ENCODE measurements around the gene ZNF644.

ZNF644 gene

DNA sequence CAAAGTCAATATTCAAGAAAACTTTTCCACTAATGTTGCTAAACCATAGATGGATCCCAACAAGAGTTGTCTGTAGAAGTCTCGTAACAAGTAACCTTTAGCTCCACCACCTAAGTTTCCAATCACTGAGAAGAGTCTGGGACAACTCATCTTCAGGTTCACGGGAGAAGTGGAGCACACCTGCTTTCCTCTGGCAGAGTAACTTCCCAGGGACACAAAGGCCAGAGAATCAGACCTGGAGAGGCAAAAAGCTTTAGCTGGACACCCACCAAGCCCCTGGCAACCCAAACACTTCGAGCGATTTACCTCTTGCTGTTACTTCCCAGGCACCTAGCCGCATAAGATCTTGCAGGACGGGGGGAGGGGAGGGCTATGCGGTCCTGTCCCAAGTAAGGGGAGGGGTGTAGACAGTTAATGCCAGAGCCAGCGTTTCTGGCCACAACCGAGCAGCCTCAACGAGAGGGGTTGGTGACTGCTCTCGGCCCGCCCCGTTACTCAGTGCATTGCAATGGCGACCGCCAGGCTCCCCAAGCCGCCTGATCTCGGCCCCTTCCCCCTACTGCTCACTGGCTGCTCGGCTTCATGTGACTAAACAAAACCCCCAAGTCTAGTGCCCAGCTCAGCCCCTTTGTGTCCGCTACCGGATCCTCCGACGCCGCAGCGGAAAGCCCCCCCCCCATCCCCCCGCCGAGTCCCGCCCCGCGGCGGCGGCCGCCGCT lies 709 bp downstream of the ZNF644 start:
- TF ChIP-seq, protein P1, sequence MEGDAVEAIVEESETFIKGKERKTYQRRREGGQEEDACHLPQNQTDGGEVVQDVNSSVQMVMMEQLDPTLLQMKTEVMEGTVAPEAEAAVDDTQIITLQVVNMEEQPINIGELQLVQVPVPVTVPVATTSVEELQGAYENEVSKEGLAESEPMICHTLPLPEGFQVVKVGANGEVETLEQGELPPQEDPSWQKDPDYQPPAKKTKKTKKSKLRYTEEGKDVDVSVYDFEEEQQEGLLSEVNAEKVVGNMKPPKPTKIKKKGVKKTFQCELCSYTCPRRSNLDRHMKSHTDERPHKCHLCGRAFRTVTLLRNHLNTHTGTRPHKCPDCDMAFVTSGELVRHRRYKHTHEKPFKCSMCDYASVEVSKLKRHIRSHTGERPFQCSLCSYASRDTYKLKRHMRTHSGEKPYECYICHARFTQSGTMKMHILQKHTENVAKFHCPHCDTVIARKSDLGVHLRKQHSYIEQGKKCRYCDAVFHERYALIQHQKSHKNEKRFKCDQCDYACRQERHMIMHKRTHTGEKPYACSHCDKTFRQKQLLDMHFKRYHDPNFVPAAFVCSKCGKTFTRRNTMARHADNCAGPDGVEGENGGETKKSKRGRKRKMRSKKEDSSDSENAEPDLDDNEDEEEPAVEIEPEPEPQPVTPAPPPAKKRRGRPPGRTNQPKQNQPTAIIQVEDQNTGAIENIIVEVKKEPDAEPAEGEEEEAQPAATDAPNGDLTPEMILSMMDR (IDR thresholded peaks at IDR 0.05), result no peak
- no peak for TF ChIP-seq ZFX (IDR thresholded peaks at IDR 0.05; ENCODE audit: borderline replicate concordance)
- H3K27ac ChIP-seq, result peak overlapping the region; percentile 97

DNA sequence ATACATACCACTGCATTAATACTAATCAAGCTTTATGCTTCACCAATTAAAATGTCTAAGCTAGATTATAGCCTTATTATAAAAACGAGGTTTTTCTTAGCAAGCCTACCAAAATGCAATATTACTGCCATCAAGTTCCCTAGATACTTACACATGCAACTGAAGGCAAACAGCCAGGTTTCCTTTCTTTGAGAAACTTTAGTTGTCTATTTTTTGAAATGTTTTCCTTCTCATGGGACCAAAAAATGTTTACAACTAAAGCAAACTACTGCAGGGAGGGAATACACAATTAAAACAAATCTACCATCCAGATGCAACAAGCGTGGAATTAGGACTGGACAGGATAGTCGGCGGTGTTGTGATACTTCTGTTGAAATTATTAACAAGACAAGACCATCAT lies 1.3 kb downstream of the ZNF644 start:
- peak overlapping the region; percentile 97 for H3K27ac ChIP-seq

DNA sequence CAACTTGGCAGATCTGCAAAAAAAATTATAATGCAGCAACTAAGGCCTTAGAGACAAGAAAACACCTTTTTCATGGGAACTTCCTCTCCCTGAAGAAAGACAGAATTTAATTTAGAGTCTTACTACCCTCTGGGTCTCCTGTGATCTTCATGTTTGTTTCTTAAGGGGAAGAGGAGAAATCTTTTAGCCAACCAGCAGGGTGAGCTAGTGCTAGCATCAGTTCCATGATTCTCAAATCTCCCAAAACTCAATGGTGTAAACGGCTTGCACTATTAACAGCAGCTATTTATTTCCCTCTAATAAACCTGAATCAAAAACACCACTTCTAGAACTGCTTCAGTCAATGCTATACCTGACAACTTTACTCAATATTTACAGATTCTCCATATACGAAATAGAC lies 3.8 kb downstream of the ZNF644 start:
- TF ChIP-seq ZFX (IDR thresholded peaks at IDR 0.05; ENCODE audit: borderline replicate concordance), result no peak
- TF ChIP-seq, protein P1 (IDR thresholded peaks at IDR 0.05), result peak; percentile 58
- no peak overlapping the region for H3K27ac ChIP-seq

More for the DNA sequence above, 1.3 kb downstream of the ZNF644 start:
- TF ChIP-seq ZFX (IDR thresholded peaks at IDR 0.05; ENCODE audit: borderline replicate concordance), result no peak
- TF ChIP-seq, protein P1 (IDR thresholded peaks at IDR 0.05), result no peak

DNA sequence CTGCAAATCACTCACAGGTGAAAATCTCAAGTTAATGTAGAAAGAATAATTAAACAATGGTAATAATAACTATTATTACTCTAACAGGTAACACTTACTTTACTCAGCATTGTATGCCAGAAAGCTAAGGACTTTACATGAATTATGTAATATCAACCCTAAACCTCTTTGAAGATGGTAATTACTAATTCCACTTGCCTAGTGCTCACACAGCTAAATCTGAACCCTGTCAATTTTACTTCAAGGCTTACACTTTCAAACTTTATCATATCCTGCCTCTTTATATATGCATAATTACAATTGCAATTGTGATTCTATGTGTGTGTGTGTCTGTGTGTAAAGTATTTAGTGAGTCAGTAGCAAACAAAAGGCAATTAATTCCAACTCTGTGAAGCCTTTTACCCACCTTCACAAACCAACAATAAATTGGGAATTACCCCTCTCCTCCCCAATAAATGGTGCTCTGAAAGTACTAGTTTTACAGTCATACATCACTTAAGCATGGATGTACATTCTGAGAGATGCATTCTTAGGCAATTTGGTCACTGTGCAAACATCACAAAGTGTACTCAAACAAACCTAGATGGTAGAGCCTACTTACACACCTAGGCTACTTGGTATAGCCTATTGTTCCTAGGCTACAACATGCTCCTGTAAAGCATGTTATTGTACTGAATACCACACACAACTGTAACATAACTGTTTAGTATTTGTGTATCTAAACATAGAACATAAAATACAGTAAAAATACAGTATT lies 5.9 kb downstream of the ZNF644 start:
- TF ChIP-seq ZFX (IDR thresholded peaks at IDR 0.05; ENCODE audit: borderline replicate concordance), result no peak
- TF ChIP-seq, protein P1 (IDR thresholded peaks at IDR 0.05), result no peak
- H3K27ac ChIP-seq, result peak overlapping the region; percentile 54

DNA sequence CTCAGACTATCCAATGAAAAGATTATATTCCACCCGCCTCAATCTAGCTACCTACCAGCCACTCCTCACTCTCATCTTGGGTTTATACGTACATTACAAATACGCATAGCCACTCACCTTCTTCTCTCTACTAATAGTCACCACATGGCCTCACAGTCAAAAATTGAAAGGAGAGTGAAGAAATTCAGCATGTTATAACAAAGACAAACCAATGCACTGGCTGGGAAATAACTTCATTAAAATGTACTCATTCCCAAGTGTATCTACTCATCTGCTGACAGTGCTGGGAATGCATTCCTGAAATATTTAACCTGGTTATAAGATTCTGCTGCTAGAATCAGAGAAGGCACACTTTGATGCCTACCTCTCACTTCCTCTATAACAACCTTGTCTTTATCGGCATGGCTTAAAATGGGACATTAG lies 6.5 kb downstream of the ZNF644 start:
- TF ChIP-seq, protein P1 (IDR thresholded peaks at IDR 0.05), result no peak
- no peak for TF ChIP-seq ZFX (IDR thresholded peaks at IDR 0.05; ENCODE audit: borderline replicate concordance)
- H3K27ac ChIP-seq, result peak overlapping the region; percentile 54

DNA sequence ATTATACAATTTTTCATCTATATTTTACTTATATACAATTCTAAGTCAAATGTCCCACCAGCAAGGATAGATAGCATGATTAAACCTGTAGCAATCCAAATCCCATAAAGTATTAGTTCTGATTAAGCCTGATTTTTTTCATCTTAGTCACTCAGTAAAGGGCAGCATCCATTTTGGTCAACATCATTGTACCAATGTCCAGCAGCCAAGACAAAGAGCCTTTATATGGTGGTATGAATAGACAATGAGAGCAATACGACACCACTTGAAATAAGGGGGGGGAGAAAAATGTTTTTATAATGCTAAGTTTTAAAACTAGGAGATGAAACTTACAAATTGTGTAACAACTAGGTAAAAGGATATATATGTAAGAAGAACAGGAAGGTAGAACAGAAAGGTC lies 7.4 kb downstream of the ZNF644 start:
- TF ChIP-seq ZFX (IDR thresholded peaks at IDR 0.05; ENCODE audit: borderline replicate concordance), result no peak
- H3K27ac ChIP-seq, result peak overlapping the region; percentile 54

DNA sequence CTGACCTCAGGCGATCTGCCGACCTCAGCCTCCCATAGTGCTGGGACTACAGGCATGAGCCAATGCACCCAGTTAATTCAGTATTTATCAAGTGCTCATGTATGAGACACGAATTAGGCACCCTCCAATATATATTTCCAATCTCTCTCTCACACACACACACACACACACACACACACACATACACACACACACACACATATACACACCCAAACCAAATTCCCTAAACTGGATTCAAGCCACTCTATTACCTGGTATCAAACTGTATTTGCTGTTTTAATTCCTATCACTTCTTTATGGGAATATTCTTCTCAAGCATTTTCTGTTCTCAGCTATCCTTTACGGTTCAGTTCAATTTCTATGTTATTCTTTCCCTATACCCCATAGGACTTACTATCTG lies 8.5 kb downstream of the ZNF644 start:
- H3K27ac ChIP-seq, result no peak overlapping the region
- TF ChIP-seq ZFX (IDR thresholded peaks at IDR 0.05; ENCODE audit: borderline replicate concordance), result no peak
- TF ChIP-seq, protein P1 (IDR thresholded peaks at IDR 0.05), result no peak

Measured in 22Rv1 (cell line).